Measurements from ENCODE around the gene RPH3AL.

The RPH3AL gene

DNA sequence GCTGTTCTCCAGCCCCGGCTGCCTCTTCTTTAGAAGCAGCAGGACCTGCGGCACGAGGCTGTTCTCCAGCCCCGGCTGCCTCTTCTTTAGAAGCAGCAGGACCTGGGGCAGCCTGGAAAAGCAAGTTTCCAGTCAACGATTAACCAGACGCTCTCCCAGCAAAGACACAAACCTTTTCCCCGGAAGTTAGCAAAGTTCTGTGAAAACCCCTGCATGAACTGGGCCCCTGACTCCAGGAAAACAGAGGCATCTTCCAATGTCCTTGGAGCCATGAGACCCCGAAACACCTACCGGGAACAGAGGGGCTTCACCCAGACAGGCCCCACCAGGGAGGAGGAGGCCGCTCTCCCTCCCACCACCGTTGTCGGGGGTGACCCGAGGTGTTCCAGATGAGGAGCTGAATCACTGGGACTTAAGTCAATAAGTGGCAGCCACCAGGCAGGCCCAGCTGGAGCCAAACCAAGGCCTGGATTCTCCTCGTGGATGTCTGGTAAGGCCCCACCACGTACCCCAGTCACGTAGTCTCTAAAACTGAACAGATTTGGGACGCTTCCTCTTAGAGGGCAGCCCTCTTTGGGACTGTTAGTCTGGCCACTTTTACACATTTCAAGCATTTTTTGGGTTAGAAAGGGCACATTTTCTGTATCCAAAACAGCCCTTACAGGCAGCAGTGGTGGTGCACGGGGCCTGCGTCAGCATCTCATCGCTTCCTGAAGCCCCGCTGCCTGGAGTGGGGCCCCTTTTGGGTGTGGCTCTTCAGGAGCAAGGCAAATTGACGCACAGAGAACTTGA, at the start of gene RPH3AL (continued):
- TF ChIP-seq ZNF24 (tag by site-specific recombination; IDR thresholded peaks at IDR 0.05) (peak; percentile 68), ZNF544 (tag by site-specific recombination; IDR thresholded peaks at IDR 0.05) (no peak), ZNF791 (tag by site-specific recombination; IDR thresholded peaks at IDR 0.05) (no peak), ZNF433 (tag by site-specific recombination; IDR thresholded peaks at IDR 0.05; ENCODE audit: low read depth) (no peak), ZNF549 (tag by site-specific recombination; IDR thresholded peaks at IDR 0.05) (no peak), SP7 (tag by site-specific recombination; IDR thresholded peaks at IDR 0.05) (peak; percentile 43), ZNF624 (tag by site-specific recombination; IDR thresholded peaks at IDR 0.05) (no peak), ZNF2 (tag by site-specific recombination; IDR thresholded peaks at IDR 0.05) (peak; percentile 59; the same call in 1 of the 2 replicates), KLF9 (tag by site-specific recombination; IDR thresholded peaks at IDR 0.05; ENCODE audit: low read depth) (no peak), ZNF677 (tag by site-specific recombination; IDR thresholded peaks at IDR 0.05) (no peak), ZNF785 (tag by site-specific recombination; IDR thresholded peaks at IDR 0.05) (no peak), MYNN (tag by site-specific recombination; IDR thresholded peaks at IDR 0.05; ENCODE audit: borderline replicate concordance) (no peak), ZNF157 (tag by site-specific recombination; IDR thresholded peaks at IDR 0.05) (no peak), ZNF48 (tag by site-specific recombination; IDR thresholded peaks at IDR 0.05) (no peak), SP2 (tag by site-specific recombination; IDR thresholded peaks at IDR 0.05) (0 out of 2 replicates have a peak, but pooled peaks have one; percentile 9), ZEB2 (tag by site-specific recombination; IDR thresholded peaks at IDR 0.05) (peak; percentile 73; the same call in 1 of the 2 replicates), ZNF274 (IDR thresholded peaks at IDR 0.05; ENCODE audit: low read length) (no peak), ZNF274 (tag by site-specific recombination; IDR thresholded peaks at IDR 0.05; ENCODE audit: borderline replicate concordance) (no peak), ZNF202 (tag by site-specific recombination; IDR thresholded peaks at IDR 0.05; ENCODE audit: borderline replicate concordance) (no peak), GLIS2 (tag by site-specific recombination; IDR thresholded peaks at IDR 0.05) (0 out of 2 replicates have a peak, but pooled peaks have one; percentile 18), IKZF3 (tag by site-specific recombination; IDR thresholded peaks at IDR 0.05) (0 out of 2 replicates have a peak, but pooled peaks have one; percentile 5), ZNF223 (tag by site-specific recombination; IDR thresholded peaks at IDR 0.05) (no peak)
- TF ChIP-seq, protein P1, sequence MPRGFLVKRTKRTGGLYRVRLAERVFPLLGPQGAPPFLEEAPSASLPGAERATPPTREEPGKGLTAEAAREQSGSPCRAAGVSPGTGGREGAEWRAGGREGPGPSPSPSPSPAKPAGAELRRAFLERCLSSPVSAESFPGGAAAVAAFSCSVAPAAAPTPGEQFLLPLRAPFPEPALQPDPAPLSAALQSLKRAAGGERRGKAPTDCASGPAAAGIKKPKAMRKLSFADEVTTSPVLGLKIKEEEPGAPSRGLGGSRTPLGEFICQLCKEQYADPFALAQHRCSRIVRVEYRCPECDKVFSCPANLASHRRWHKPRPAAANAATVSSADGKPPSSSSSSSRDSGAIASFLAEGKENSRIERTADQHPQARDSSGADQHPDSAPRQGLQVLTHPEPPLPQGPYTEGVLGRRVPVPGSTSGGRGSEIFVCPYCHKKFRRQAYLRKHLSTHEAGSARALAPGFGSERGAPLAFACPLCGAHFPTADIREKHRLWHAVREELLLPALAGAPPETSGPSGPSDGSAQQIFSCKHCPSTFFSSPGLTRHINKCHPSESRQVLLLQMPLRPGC (tag by site-specific recombination; IDR thresholded peaks at IDR 0.05): 0 out of 2 replicates have a peak, but pooled peaks have one; percentile 38
- TF ChIP-seq, protein P2, sequence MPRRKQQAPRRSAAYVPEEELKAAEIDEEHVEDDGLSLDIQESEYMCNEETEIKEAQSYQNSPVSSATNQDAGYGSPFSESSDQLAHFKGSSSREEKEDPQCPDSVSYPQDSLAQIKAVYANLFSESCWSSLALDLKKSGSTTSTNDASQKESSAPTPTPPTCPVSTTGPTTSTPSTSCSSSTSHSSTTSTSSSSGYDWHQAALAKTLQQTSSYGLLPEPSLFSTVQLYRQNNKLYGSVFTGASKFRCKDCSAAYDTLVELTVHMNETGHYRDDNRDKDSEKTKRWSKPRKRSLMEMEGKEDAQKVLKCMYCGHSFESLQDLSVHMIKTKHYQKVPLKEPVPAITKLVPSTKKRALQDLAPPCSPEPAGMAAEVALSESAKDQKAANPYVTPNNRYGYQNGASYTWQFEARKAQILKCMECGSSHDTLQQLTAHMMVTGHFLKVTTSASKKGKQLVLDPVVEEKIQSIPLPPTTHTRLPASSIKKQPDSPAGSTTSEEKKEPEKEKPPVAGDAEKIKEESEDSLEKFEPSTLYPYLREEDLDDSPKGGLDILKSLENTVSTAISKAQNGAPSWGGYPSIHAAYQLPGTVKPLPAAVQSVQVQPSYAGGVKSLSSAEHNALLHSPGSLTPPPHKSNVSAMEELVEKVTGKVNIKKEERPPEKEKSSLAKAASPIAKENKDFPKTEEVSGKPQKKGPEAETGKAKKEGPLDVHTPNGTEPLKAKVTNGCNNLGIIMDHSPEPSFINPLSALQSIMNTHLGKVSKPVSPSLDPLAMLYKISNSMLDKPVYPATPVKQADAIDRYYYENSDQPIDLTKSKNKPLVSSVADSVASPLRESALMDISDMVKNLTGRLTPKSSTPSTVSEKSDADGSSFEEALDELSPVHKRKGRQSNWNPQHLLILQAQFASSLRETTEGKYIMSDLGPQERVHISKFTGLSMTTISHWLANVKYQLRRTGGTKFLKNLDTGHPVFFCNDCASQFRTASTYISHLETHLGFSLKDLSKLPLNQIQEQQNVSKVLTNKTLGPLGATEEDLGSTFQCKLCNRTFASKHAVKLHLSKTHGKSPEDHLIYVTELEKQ (tag by site-specific recombination; IDR thresholded peaks at IDR 0.05; ENCODE audit: borderline replicate concordance): no peak
- TF ChIP-seq, protein P3, sequence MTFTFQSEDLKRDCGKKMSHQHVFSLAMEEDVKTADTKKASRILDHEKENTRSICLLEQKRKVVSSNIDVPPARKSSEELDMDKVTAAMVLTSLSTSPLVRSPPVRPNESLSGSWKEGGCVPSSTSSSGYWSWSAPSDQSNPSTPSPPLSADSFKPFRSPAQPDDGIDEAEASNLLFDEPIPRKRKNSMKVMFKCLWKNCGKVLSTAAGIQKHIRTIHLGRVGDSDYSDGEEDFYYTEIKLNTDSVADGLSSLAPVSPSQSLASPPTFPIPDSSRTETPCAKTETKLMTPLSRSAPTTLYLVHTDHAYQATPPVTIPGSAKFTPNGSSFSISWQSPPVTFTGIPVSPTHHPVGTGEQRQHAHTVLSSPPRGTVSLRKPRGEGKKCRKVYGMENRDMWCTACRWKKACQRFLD (tag by site-specific recombination; IDR thresholded peaks at IDR 0.05): no peak
- TF ChIP-seq, protein P4, sequence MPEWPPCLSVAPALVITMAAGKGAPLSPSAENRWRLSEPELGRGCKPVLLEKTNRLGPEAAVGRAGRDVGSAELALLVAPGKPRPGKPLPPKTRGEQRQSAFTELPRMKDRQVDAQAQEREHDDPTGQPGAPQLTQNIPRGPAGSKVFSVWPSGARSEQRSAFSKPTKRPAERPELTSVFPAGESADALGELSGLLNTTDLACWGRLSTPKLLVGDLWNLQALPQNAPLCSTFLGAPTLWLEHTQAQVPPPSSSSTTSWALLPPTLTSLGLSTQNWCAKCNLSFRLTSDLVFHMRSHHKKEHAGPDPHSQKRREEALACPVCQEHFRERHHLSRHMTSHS (tag by site-specific recombination; IDR thresholded peaks at IDR 0.05): no peak
- TF ChIP-seq, protein P5, sequence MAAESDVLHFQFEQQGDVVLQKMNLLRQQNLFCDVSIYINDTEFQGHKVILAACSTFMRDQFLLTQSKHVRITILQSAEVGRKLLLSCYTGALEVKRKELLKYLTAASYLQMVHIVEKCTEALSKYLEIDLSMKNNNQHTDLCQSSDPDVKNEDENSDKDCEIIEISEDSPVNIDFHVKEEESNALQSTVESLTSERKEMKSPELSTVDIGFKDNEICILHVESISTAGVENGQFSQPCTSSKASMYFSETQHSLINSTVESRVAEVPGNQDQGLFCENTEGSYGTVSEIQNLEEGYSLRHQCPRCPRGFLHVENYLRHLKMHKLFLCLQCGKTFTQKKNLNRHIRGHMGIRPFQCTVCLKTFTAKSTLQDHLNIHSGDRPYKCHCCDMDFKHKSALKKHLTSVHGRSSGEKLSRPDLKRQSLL (tag by site-specific recombination; IDR thresholded peaks at IDR 0.05): no peak
- TF ChIP-seq, protein P6, sequence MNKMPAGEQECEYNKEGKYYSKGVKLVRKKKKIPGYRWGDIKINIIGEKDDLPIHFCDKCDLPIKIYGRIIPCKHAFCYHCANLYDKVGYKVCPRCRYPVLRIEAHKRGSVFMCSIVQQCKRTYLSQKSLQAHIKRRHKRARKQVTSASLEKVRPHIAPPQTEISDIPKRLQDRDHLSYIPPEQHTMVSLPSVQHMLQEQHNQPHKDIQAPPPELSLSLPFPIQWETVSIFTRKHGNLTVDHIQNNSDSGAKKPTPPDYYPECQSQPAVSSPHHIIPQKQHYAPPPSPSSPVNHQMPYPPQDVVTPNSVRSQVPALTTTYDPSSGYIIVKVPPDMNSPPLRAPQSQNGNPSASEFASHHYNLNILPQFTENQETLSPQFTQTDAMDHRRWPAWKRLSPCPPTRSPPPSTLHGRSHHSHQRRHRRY (tag by site-specific recombination; IDR thresholded peaks at IDR 0.05): no peak
